GM19468 (cell line): ENCODE results near the gene HUNK.

Experiments
- ATAC-seq: cut with Tn5 transposase; IDR thresholded peaks from one replicate; pipeline ENCODE4 v1.9.1; 2021; ENCODE audit warnings: mild to moderate bottlenecking, moderate library complexity, moderate number of reproducible peaks; ENCODE audit not compliant: unreplicated experiment; ENCODE audit errors: extremely low read depth

HUNK gene

DNA sequence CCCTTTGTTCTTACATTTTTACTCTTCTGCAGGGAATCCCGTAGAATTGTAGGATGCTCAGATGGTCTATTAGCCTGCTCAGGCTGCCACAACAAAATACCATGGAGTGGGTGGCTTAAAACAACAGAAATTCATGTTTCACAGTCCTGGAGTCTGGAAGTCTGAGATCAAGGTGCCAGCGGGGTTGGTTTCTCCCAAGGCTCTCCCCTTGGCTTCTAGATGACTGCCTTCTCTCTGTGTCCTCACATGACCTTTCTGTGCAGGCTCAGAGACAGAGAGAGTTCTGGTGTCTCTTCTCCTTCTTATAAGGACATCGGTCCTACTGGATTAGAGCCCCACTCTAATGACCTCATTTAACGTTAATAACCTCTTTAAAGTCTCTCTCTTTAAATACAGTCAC, 41.7 kb downstream of the HUNK start:
- no peak for ATAC-seq

DNA sequence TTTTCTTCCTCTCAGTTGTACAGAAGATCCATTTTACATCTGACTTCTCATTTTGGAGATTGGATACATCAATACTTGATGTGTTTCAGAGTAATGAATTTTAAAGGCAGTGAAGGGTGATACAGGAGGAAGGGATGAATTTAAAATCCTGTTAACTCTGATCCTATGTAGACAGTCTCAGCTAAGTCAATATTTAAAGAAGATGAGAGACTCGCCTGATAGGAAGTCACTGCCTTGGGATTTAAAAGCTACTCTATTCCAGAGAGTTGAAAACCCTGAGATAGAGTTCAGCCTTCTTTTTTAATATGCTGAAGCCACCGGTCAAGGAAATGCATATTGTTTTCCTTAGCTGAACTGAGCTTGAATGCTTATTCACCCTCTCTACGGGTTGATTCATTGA, 42.7 kb downstream of the HUNK start:
- ATAC-seq = no peak

GRCh38 chr21:31917108-31917507, 44.3 kb downstream of the HUNK start:
- ATAC-seq = no peak

GRCh38 chr21:31918250-31918775, 45.5 kb downstream of the HUNK start:
- no peak for ATAC-seq

DNA sequence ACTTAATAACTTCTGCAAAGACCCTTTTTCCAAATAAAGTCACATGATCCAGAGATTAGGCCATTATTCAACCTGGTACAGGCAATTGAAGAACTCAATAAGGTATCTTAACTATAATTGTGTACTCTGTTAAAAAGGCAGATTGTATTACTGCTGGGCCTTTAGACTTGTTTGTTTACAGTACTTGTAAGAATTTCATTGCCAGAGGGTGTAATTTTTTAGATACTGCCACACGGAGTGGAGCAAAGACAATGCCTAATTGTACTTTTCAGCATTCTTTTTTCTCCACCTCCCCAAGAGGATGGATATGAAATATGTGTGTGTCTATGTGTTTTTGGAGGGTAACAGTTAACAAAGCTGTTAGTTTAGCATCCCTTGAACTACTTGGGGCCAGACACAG, 47.5 kb downstream of the HUNK start:
- no peak for ATAC-seq

- ATAC-seq = no peak
Observed at GRCh38 chr21:31921079-31921478, 48.3 kb downstream of the HUNK start.

- ATAC-seq = no peak
Observed at GRCh38 chr21:31922881-31923280, 50.1 kb downstream of the HUNK start.

DNA sequence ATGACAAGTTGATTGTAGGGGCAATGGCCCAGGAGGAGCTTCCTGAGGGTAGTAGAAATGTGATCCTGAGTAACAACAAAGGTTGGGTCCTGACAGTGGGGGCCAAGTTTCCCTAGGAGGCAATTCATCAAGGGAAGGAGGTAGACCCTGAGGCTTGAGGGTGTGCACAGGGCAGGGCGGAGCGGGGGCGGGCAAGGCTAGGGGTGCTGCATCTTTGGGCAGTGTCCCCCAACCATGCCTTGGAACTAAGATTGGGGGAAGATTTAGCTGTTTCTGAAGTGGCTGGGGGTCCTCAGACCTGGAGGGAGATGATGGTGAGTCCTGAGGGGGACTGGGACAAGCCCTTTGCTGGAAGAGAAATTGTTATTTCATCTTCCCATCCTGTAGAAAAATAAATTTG, 50.9 kb downstream of the HUNK start:
- no peak for ATAC-seq

- ATAC-seq = no peak
Observed at GRCh38 chr21:31924548-31924947, 51.7 kb downstream of the HUNK start.

DNA sequence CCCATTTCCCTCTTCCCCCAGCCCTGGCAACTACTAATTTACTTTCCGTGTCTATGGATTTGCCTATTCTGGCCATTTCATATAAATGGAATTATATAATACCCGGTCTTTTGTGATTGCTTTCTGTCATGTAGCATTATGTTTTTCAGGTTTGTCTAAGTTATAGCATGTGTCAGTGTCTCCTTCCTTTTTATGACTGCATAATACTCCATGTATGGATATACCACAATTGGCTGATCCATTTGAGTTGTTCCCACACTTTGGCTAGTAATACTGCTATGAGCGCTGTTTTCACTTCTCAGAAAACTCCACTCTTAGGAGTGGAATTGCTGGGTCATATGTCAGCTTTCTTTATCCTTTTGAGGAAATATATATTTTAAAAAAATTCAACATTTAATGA, 53.7 kb downstream of the HUNK start:
- ATAC-seq = no peak

- ATAC-seq = no peak
Observed at GRCh38 chr21:31927689-31928353, 55.0 kb downstream of the HUNK start.

GRCh38 chr21:31928656-31929055, 55.8 kb downstream of the HUNK start:
- ATAC-seq = no peak

DNA sequence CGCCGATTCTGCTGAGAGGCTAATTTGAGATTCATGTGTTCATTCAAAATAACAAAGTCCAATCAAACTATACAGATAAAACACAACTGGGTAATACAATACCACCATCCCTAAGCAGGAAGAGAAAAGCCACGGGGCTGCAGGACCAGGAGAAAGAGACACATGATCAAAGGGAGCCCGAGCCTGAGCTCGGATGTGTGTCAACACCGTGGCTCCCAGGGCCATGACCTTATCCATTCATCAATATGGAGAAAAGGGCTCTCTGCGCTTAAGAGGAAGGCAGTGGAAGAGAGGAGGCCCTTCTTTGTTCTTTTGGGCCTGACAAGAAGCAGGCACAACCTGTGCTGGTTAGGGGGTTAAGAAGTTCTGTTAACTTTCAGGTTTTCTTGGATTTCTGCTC, 56.7 kb downstream of the HUNK start:
- no peak for ATAC-seq

GRCh38 chr21:31930001-31930400, 57.2 kb downstream of the HUNK start:
- ATAC-seq = no peak

DNA sequence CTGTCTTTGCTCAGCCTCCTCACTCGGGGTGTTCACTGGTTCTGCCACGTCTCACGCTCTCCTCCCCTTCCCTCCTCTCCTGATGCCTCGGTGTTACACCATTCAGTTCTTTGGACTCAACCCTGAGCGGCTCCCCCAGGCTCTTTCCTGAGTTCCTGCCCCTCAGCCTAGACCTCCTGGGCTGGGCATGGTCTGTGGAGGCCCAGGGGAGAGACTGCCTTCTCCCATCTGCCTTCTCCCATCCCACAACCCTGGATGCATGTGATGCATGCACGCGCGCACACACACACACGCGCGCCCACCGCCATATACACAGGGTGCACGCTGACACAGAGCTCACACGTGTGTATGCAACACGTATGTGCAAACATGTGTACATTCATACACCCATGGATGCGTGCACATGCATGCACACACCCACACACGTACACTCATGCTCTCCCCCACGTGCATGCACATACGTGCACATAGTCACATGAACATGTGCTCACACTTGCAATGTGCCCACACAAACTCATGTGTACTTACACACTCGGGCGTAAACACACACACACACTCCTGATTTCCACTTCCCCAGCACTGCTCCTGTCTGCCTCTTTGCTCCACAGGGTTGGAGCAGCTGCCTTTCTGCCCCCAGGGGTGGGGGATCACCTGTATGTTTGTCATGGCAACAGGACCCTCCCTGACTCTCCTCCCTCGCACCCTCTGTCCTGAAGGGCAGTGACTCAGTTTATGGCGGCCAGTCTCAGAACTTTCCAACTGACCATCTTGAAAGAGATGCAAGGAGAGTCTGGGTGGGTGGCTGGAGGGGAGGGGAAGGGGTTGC, 59.0 kb downstream of the HUNK start:
- ATAC-seq = no peak

- ATAC-seq = no peak
Observed at GRCh38 chr21:31932470-31932764, 59.6 kb downstream of the HUNK start.

GRCh38 chr21:31937303-31937702, 64.5 kb downstream of the HUNK start:
- ATAC-seq = no peak

GRCh38 chr21:31938330-31939301, 65.8 kb downstream of the HUNK start:
- no peak for ATAC-seq

- no peak for ATAC-seq
Observed at GRCh38 chr21:31941694-31942093, 68.9 kb downstream of the HUNK start.

- ATAC-seq = no peak
Observed at GRCh38 chr21:31943561-31943960, 70.7 kb downstream of the HUNK start.

DNA sequence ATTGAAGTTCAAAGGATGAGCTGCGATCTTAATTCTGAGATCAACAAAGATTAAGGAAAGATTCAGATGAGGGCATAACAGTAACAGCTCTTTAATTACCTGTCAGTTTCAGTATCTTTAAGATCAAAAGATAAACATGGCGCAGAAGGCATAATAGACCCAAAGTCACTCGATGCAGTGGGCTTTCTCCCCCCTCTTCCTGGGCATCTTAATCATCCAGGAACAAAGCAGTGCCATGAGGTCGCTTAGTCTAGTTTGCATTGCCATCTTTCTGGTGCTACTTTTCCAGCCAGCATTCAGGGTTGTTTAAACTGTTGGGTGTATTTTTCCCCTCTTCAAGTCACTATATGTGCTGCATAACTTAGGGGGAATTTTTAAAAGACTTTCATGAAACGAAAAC, 72.3 kb downstream of the HUNK start:
- no peak for ATAC-seq
